ENCODE data around the gene LCN6.
"Not testable (repeated sequence)": the region's sequence is repeated elsewhere in the genome, so short reads cannot be mapped to it uniquely, and the experiment has no call there.

Gene LCN6

DNA sequence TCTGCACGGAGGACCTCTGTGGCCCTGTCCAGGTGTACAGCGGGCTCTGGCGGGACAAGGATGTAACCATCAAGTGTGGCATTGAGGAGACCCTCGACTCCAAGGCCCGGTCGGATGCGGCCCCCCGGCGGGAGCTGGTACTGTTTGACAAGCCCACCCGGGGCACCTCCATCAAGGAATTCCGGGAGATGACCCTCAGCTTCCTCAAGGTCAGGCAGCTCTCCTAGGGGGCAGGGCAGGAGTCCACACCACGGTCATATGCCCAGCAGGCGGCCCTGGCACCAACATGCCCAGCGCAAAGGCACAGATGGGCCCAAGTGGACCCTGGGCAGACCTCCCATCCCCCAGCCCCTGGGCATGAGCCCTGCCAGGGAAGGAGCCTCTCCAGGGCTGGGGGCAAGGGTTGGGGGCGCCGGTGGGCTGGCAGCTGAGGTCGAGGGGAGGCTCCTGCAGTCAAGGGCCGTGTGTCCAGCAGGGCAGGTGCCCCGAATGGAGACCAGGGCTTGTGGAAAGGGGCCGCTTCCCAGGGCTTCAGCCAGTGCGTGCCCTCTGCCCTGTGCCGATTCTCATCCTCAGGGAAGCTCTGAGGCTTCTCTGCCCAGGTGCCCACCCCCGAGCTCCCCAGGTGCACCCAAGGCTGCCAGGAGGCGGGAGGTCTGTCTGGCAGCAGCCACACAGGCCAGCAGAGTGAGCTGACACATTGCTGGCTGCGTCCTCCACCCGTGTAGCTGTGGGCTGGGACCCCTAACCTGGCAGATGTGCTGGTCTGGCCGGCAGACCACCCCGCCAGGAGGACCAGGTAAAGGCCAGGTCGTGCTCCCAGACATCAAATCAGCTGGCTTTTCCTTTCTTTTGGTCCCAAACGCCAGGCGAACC, 26.0 kb downstream of the LCN6 start:
- DNase-seq: no peak

DNA sequence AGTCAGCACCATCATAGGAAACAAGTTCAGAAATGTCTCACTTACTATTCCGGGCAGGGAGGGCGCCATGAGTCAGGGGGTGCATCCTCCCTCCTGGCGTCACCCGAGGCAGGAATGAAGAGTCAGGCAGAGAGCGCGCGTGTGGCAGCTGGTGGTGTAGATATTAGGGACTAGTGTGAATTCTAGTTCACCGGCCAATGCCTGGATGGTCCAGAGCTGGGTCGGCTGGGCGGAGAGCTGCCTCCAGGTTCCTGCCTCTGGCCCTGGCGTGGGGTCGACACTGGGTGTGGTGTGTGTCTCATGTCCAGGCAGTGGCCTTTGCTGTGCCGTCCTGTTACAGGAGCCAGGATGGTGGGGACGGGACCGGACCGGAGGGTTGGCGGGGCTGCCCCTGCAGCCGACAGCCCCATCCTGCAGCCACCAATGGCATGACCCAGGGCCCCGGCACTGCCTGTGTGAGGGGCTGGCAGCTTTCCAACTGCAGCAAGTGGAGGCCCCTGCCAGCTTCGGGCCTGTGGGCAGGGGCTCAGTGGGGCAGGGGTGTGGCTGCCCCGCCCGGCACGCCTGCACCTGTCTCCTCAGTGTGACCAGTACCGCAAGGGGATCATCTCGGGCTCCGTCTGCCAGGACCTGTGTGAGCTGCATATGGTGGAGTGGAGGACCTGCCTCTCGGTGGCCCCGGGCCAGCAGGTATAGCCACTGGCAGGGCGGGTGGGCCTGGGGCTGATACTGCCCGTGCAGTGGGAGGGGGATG, 26.8 kb downstream of the LCN6 start:
- no peak for DNase-seq

DNA sequence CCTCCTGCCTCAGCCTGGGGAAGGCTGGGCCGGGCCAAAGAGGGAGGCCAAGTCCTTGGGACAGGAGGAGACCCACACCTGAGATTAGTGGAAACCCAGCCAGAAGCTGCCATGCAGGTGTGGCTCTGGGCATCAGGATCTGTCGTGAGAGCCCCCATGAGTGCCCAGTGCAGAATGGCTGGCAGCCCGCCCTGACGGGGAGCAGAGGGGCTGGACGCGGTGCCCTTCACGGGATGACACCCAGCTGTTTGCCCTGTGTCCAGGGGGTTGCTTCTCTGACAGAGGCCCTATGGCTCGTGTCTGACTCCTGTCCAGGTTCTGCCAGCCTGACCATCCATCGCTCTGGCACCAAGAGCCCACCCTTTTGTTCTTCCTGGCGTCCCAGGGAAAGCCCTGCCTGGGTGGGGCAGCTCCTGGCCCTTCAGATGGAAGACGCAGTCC, 27.4 kb downstream of the LCN6 start:
- DNase-seq: no peak

GRCh38 chr9:136720251-136720897, 28.0 kb downstream of the LCN6 start:
- no peak for DNase-seq

DNA sequence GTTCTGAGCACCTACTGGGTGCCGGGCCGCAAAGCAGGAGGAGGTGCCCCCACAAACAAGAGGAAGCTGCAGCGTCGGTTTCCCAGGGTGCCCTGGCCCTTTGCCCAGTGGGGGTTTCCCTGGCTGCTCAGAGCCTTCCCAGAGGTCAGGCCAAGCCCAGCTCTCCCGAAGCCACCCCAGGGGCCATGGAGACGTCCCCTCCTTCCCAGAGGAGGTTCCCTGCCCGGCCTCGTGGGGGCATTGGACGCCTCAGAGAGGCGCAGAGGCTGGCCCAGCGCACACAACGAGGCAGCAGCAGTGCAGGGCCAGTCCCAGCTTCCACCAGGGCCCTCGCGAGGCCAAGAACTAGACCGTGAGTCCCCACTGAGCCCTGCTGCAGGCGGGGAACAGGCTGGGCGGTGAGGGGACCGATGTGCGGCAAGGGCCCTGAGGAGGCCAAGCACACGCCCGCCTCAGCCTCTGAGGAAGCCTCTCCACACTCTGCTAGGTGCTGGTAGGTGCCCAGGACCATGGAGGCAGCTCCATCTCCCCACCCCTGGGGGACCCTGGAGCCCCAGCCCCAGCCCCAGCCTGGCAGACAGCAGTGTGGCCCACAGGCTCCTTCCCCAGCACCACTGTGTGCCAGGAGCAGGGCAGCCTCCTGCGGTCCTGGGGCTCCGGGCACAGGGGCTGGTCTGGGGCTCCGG, 29.0 kb downstream of the LCN6 start:
- no peak for DNase-seq

- DNase-seq: no peak
These were observed 29.8 kb downstream of the LCN6 start for GRCh38 chr9:136718345-136719194.

GRCh38 chr9:136717399-136717798, 30.9 kb downstream of the LCN6 start:
- DNase-seq: no peak

DNA sequence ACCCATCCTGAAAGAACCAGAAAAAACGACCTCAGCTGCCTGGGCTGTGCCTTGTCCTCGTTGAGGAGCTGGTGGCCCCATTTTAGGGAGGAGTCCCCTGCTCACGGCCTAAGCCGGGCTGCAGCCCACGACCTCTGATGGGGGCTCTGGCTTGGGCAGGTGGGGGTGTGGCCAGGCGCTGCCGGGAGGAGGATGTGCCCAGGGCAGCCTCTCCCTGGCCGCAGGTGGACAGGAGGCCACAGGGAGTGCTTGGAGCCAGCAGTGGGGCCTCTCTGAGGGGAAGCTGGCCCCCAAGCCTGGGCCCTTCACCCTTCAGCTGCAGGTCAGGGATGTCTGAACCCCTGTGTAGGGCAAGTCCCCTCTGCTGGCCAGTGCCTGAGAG, 33.4 kb downstream of the LCN6 start:
- no peak for DNase-seq

- DNase-seq: no peak
These were observed 34.0 kb downstream of the LCN6 start for GRCh38 chr9:136714096-136714892.

- DNase-seq: peak; percentile 32
These were observed 34.8 kb downstream of the LCN6 start for GRCh38 chr9:136713550-136713949.

- DNase-seq: no peak
These were observed 35.4 kb downstream of the LCN6 start for GRCh38 chr9:136712690-136713544.

DNA sequence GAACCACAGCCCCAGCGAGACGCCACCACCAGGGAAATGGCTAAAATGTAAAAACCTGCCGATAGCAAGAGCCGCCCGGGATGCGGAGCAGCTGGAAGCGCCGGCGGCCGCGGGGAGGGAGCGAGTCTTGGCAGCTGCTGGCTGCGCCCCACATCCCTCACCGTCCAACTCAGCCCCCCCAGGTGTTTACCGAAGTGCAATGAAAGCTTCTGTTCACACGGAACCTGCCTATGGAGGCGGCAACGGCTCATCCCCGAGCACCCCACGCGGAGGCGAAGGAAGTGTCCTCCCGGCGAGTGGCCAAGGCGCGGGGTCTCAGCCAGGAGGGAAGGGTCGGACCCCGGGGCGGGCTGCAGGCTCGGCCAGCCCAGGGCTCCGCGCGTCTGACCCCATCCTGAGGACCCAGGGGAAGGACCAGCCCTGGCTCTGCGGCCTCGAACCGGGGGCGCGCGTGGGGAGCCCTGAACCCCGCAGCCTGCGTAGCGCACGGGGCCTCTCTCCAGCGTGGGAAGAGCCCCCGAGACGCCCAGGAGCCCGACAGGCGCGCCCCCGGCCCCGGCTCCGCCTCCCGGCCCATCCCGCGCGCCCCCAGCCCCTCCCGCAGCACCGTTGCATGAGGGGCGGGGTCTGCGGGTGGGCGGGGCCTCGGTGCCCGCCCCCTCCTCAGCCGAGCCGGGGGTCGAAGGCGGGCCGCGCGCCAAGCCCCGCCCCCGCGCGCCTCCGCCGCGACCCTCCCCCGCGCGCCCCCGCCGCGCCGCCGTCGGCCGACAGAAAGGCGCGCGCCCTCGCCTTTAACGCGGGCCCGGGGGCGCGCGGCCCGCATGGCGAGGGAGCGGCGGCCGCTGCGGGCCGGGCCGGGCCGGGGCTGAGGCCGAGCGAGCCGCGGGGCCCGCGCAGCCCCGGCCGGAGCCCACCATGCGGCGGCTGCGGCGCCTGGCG, 36.3 kb downstream of the LCN6 start, which contains the start of gene DIPK1B:
TSS of gene DIPK1B (plus strand) at position 822 of the 939 bp plus-strand sequence. CDS start at position 916, 94 bp downstream.
- no peak for DNase-seq

DNA sequence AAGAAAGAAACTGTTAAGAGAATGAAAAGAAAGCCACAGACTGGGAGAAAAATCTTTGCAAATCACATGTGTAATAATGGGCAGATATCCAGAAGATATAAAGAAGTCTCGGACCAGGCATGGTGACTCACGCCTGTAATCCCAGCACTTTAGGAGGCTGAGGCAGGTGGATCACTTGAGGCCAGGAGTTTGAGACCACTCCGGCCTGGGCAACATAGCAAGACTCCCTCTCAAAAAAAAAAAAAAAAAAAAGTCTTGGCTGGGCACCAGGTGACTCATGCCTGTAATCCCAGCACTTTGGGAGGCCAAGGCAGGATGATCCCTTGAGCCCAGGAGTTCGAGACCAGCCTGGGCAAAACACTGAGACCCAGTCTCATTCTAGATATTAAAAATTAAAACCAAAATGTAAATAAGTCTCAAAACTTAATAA, 37.1 kb downstream of the LCN6 start:
- not testable (repeated sequence) for DNase-seq

- DNase-seq: no peak
These were observed 37.8 kb downstream of the LCN6 start for GRCh38 chr9:136710543-136710942.

DNA sequence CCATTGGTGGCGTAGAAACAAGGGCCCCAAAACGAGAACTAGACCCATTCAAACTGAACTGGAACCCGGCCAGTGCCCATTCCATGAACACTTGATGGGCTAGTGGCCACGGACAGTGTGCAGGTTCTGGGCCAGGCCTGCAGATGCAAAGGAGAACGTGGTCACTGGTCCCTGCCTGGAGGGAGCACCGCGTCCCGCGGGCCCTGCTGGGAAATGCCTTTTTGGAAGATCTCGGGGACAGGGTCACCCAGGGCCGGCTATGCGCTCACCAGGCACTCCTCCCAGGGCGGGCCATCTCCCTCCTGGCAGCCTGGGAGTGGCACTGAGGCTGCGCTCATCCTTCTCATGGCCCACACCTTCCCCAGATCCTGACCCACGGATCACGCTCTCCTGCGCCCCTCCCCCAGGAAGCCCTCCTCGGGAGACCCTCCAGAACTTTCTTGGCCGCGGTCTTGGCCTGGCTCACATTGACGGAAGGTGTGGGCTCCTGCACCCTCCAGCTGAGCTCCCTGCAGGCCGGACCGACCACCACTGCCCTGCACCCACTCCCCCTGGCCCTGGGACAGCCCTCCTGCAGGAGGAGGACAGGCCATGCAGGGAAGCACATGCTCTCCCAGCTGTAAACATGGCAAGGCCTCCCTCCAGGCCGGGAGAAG, 38.7 kb downstream of the LCN6 start:
- no peak for DNase-seq

DNA sequence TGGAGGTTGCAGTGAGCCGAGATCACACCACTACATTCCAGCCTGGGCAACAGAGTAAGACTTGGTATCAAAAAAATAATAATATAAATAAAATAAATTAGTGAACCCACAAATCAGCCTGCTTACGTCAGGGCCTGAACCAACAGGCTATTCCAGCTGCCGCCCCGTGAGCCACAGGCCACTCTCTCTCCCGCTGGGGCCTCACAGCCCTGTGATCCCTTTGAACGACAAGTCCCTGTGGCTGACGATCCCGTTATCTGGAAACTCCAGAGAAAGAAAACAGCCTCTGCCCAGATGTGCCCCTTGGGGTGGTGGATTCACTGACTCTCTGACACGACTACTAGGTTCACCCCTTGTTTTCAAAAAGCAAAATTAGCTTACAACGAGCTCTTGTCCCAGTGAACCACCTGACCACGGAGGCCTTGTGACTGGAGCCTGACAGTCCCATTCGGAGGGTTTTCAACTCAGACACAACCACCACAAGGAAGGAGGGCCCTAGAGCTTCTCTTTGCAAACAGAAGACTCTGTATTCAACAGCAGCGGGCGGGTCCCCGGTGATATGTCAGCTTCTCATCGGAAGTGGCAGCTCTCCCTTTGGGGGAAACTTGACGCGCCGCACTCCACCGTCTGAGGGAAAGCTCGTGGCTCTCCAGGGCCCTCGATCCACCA, 40.3 kb downstream of the LCN6 start:
- no peak for DNase-seq

DNA sequence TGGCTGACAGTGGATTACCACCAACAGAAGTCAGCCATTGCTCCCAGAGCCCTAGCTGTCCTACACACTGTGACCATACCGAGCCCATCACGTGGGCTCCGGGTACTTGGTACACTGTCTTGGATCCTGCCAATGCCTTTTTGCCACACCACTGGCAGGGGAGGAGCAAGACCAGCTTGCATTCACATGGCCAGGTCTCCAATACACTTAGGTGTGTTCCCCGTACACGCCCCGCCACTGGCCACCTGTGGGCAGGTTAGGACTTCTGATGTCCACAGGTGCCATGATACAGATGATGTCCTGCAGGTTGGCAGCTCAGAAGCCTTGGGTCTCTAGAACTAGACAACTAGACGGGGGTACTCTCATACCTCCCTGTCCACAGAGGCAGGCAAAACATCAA, 41.3 kb downstream of the LCN6 start:
- DNase-seq: no peak

DNA sequence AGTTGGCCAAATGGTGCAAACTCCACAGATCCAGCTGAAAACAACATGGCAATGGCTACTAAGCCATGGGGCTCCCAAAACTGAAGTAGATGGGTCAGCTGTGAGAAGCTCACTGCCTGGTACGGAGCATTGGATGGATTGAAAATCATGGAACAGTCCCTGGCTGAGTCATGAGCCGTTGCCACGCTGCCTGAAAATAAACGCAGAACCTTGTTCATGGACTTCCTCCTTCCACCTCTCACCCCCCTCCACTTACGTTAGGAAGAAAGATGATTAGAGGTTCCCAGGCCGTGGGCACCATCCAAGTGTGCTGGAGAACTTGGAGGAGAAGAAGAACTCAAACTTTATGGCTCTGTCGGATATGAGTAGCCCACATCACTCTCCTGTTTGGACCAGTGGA, 42.8 kb downstream of the LCN6 start:
- DNase-seq: no peak
